Left forelimb (tissue), 1 donor: ENCODE results near the gene ZNF610.

ENCODE experiments used
- DNase-seq: peaks from one replicate; pipeline ENCODE4 v3.0.0-alpha.2; 2018; ENCODE audit warnings: low spot score

Gene ZNF610

DNA sequence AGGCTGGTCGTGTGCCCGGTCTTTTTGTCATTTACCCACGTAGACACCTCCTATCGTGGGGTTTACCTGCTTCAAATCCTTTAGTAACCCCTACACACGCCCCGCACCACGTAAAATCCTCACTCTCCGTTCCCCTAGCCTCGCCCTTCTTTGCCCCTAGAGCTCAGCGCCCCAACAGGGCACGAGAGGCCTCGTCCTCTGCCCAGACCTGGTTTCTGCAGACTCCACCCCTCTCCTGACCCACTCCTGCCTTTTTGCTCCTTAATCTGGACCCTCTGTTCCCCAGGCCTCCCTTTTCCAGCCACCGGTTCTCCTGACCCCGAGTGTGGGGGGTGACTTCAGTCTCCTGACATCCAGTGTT, 62.0 kb downstream of the ZNF610 start:
- DNase-seq = no peak

- DNase-seq = no peak
These were observed 74.2 kb downstream of the ZNF610 start for GRCh38 chr19:52410276-52410675.

DNA sequence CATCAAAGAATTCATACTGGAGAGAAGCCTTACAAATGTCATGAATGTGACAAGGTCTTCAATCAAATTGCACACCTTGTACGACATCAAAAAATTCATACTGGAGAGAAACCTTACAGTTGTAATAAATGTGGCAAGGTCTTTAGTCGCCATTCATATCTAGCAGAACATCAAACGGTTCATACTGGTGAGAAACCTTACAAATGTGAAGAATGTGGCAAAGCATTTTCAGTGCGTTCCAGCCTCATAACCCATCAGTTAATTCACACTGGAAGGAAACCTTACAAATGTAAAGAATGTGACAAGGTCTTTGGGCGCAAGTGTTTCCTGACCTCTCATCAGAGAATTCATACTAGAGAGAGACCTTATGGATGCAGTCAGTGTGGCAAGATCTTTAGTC, 79.7 kb downstream of the ZNF610 start:
- DNase-seq = no peak
